ENCODE data around the gene SCAF8. TPM values are rescaled to one million over a fixed set of nuclear protein-coding genes. Genes with fewer than 3 reads are reported as not detected.

The SCAF8 gene
- total and polyA plus RNA-seq, 2 experiments from 2014 or later = 10.3 to 22.3 TPM

DNA sequence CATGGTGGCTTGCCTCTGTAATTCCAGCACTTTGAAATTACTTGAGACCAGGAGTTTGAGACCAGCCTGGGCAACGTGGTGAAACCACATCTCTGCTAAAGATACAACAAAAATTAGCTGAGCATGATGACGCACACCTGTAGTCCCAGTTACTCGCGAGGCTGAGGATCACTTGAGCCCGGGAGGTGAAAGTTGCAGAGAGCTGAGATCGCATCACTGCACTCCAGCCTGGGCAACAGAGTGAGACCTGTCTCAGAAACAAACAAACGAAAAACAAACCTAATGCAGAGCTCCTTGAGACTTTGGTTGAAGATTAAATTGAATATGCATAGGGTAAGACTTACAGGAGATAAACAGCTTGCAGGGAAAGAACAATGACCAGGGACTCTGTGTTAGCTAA lies 80.8 kb downstream of the SCAF8 start:
- Histone ChIP-seq H3K4me3 (no peak overlapping the region), H3F3A (ENCODE audit: insufficient read depth) (no peaks in the 10 kb centered on the region; the same call in 1 of the 2 replicates), H3K4me2 (ENCODE audit: unreplicated experiment) (no peak overlapping the region), H3K9me2 (ENCODE audit: insufficient read depth) (no peaks in the 10 kb centered on the region), H3K79me2 (ENCODE audit: insufficient read depth) (peaks cover 65% of the 10 kb centered on the region), H3K36me3 (ENCODE audit: low read depth) (peaks cover 63% of the 10 kb centered on the region), H3K9ac (no peak overlapping the region), H4K20me1 (ENCODE audit: insufficient read depth) (no peaks in the 10 kb centered on the region), H3K9me3 (ENCODE audit: low read depth) (no peaks in the 10 kb centered on the region), H3K4me1 (ENCODE audit: insufficient read depth) (peaks cover 5% of the 10 kb centered on the region; the same call in 1 of the 2 replicates), H3K27ac (no peak overlapping the region), H2AFZ (no peak overlapping the region), H3K27me3 (replicated peaks; ENCODE audit: insufficient read depth) (no peaks in the 10 kb centered on the region)
- in situ Hi-C loops (cut with MboI) = no loop called here
- DNase-seq = no peak
- no peak for TF ChIP-seq EZH2phosphoT487 (IDR thresholded peaks at IDR 0.05; ENCODE audit: insufficient read depth, low read depth)
- no peak for TF ChIP-seq EZH2 (IDR thresholded peaks at IDR 0.05; ENCODE audit: insufficient read depth, poor library complexity, severe bottlenecking)
- WGBS, 2 experiments (ENCODE audit: low coverage in 1 of 2, low lambda C conversion rate in 2 of 2, missing lambda C conversion rate in 2 of 2) = 89 to 94% methylated on average over 7 of the region's 7 CpGs

DNA sequence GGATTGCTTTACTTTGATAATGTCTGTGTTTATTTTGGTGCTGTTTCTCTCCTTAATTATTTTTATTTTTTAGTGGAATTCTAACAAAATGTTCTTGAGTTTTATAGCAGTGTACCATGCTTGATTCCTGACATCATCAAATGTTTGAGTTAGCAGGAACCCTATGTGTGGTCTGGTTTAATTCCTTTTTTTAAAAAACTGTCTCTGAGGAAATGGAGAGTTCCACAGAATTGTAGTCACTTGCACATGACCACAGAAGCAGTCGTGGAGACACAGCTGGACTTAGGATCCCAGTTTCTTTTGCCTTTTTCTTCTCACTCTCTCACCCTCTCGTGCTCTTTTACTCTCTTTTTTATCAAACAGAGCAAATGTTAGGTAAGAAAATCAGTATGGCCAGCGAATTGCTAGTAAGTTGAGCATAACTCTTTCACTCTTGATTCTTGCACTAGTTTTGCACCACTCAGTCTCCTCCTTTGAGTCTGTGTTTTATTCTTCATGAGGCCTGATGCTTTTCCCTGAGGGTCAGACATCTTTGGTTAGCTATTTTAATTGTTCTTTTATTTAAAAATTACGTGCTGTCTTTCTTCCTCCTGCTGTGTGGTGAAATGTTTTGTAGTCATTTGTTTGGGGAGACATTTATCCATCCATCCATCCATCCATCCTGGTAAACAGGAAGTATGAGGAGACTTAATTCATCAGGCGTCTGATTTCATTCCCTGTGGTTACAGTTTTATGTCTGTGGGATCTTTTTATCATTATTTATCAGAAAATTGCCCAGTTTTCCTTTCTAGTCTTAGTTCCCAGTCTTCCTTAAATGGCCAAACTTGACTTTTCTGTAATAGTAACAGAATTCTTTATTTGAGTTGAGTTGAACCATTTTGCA lies 83.0 kb downstream of the SCAF8 start:
- no peak overlapping the region for H3K4me3 ChIP-seq
- peak overlapping the region; percentile 36 for H3K27ac ChIP-seq
- TF ChIP-seq EZH2 (IDR thresholded peaks at IDR 0.05; ENCODE audit: insufficient read depth, poor library complexity, severe bottlenecking) (no peak), EZH2phosphoT487 (IDR thresholded peaks at IDR 0.05; ENCODE audit: insufficient read depth, low read depth) (no peak)
- H3K79me2 ChIP-seq (ENCODE audit: insufficient read depth) = peaks cover 66% of the 10 kb centered on the region
- in situ Hi-C loops (cut with MboI) = no loop called here
- no peaks in the 10 kb centered on the region for H4K20me1 ChIP-seq (ENCODE audit: insufficient read depth)
- H3F3A ChIP-seq (ENCODE audit: insufficient read depth) = no peaks in the 10 kb centered on the region
- peaks cover 65% of the 10 kb centered on the region for H3K36me3 ChIP-seq (ENCODE audit: low read depth)
- H3K9ac ChIP-seq = no peak overlapping the region; the same call in 1 of the 2 replicates
- WGBS, 2 experiments (ENCODE audit: low coverage in 1 of 2, low lambda C conversion rate in 2 of 2, missing lambda C conversion rate in 2 of 2) = 63 to 67% methylated on average over 5 of the region's 5 CpGs
- H3K9me2 ChIP-seq (ENCODE audit: insufficient read depth) = no peaks in the 10 kb centered on the region
- DNase-seq = peak; percentile 57
- no peaks in the 10 kb centered on the region for H3K27me3 ChIP-seq (replicated peaks; ENCODE audit: insufficient read depth)
- H3K4me1 ChIP-seq (ENCODE audit: insufficient read depth) = peaks cover 5% of the 10 kb centered on the region; the same call in 1 of the 2 replicates
- H3K9me3 ChIP-seq (ENCODE audit: low read depth) = no peaks in the 10 kb centered on the region
- H2AFZ ChIP-seq = no peak overlapping the region
- no peak overlapping the region for H3K4me2 ChIP-seq (ENCODE audit: unreplicated experiment)

DNA sequence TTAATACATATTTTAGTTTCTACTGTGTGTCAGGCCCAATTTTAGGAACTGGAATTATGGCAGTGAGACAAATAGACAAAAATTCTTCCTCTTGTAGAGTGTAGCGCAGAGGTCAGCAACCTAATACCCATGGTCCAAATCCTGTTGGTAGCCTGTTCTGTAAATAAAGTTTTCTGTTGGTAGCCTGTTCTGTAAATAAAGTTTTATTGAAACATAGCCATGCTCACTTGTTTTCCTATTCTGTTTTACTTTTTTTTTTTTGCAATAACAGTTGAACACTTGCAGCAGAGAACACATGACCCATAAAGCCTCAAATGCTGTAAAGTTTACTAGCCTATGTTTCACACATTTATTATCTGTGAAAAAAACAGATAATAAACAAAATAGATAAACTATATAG lies 87.9 kb downstream of the SCAF8 start:
- Histone ChIP-seq H3K79me2 (ENCODE audit: insufficient read depth) (peaks cover 88% of the 10 kb centered on the region), H2AFZ (no peak overlapping the region), H3K9me2 (ENCODE audit: insufficient read depth) (no peaks in the 10 kb centered on the region), H3K4me3 (no peak overlapping the region), H3K36me3 (ENCODE audit: low read depth) (peaks cover 65% of the 10 kb centered on the region), H3F3A (ENCODE audit: insufficient read depth) (no peaks in the 10 kb centered on the region), H3K9ac (no peak overlapping the region), H4K20me1 (ENCODE audit: insufficient read depth) (no peaks in the 10 kb centered on the region), H3K27ac (no peak overlapping the region), H3K9me3 (ENCODE audit: low read depth) (no peaks in the 10 kb centered on the region), H3K27me3 (replicated peaks; ENCODE audit: insufficient read depth) (no peaks in the 10 kb centered on the region), H3K4me1 (ENCODE audit: insufficient read depth) (0 out of 2 replicates have a peak, but pooled peaks cover under 1% of the 10 kb centered on the region), H3K4me2 (ENCODE audit: unreplicated experiment) (no peak overlapping the region)
- 92 to 97% methylated on average over 1 of the region's 1 CpG for WGBS, 2 experiments (ENCODE audit: low coverage in 1 of 2, low lambda C conversion rate in 2 of 2, missing lambda C conversion rate in 2 of 2)
- in situ Hi-C loops (cut with MboI) = no loop called here
- no peak for DNase-seq
- TF ChIP-seq EZH2phosphoT487 (IDR thresholded peaks at IDR 0.05; ENCODE audit: insufficient read depth, low read depth) = no peak
- no peak for TF ChIP-seq EZH2 (IDR thresholded peaks at IDR 0.05; ENCODE audit: insufficient read depth, poor library complexity, severe bottlenecking)

DNA sequence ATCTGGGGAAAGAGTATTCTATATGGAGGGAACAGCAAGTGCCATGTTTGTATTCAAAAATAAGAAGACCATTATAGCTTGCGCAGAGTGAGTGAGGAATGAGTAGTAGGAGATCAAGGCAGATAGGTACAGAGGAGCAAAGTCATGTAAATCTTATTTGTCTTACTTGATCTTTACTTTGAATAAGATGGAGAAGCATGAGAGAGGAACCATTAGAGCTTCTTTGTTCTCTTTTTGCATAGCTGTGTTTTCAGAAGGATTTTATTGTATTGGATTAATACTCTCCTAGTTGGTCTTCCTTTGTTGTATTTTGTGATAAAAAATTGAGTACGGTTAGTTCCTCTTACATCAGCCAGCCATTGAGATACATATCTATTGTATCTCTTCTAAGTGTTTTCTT lies 88.4 kb downstream of the SCAF8 start:
- no peaks in the 10 kb centered on the region for H3K27me3 ChIP-seq (replicated peaks; ENCODE audit: insufficient read depth)
- TF ChIP-seq EZH2 (IDR thresholded peaks at IDR 0.05; ENCODE audit: insufficient read depth, poor library complexity, severe bottlenecking) (no peak), EZH2phosphoT487 (IDR thresholded peaks at IDR 0.05; ENCODE audit: insufficient read depth, low read depth) (no peak)
- H3K9ac ChIP-seq = no peak overlapping the region
- peaks cover 65% of the 10 kb centered on the region for H3K36me3 ChIP-seq (ENCODE audit: low read depth)
- H3K9me3 ChIP-seq (ENCODE audit: low read depth) = no peaks in the 10 kb centered on the region
- no peak overlapping the region for H3K4me3 ChIP-seq
- no peak for DNase-seq
- no peaks in the 10 kb centered on the region for H4K20me1 ChIP-seq (ENCODE audit: insufficient read depth)
- WGBS, 2 experiments (ENCODE audit: low coverage in 1 of 2, low lambda C conversion rate in 2 of 2, missing lambda C conversion rate in 2 of 2) = 95 to 98% methylated on average over 2 of the region's 2 CpGs
- H3K79me2 ChIP-seq (ENCODE audit: insufficient read depth) = peaks cover 86% of the 10 kb centered on the region
- H3K4me2 ChIP-seq (ENCODE audit: unreplicated experiment) = no peak overlapping the region
- H2AFZ ChIP-seq = no peak overlapping the region
- no peaks in the 10 kb centered on the region for H3K9me2 ChIP-seq (ENCODE audit: insufficient read depth)
- no peaks in the 10 kb centered on the region for H3K4me1 ChIP-seq (ENCODE audit: insufficient read depth)
- H3F3A ChIP-seq (ENCODE audit: insufficient read depth) = no peaks in the 10 kb centered on the region
- in situ Hi-C loops (cut with MboI) = no loop called here
- no peak overlapping the region for H3K27ac ChIP-seq
